Measurements from ENCODE around the gene KDM3A.

The KDM3A gene

GRCh38 chr2:86433137-86433536 lies 8.0 kb upstream of the KDM3A start:
- no peak for DNase-seq (ENCODE audit: low read depth)

- no peak for DNase-seq (ENCODE audit: low read depth)
Measured at GRCh38 chr2:86434290-86434689, 6.9 kb upstream of the KDM3A start.

GRCh38 chr2:86435531-86435930 lies 5.6 kb upstream of the KDM3A start:
- DNase-seq (ENCODE audit: low read depth) = no peak

DNA sequence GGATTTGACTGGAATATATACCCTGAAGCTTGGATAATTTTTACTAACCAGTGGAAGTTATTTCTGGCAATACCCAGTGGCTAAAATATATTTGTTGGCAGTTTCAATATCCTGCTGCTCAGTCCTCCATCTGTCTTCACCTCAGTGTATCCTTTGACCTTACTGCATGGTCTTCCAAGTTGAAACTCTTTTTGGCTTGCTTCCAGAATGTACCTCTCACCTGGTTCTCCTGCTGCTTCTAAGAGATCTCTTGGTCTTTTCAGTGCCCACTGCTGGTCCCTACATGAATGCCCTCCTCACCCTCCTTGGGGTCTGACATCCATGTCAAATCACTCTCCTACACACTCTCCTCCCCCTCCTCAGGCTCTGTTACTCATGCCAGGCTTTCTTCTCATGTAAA lies 4.8 kb upstream of the KDM3A start:
- no peak for DNase-seq (ENCODE audit: low read depth)

- no peak for DNase-seq (ENCODE audit: low read depth)
Measured at GRCh38 chr2:86439879-86440630, 1.1 kb upstream of the KDM3A start.

DNA sequence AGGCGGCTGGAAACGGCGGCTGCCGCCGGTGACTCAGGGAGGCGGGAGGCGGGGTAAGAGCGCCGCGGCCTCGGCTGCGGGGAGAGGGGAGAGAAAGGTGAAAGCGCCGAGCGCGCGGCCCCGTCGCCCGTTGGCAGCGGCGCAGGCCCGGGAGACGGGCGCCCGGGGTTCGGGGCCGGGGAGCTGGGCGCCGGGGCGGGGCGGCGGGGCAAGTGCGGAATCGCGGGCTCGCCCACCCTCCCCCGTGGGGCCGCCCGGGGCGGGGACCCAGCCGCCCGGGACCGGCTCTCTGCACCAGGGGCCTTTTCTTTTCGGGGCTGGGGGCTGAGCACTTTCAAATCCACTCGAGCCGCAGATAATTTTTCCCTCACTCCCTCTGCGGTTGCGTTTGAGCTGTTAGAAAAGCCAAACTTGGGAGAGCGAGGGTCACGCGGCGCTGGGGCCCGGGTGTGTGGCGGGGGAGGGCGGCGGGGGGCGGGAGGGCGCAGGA lies 266 bp downstream of the KDM3A start:
- no peak for DNase-seq (ENCODE audit: low read depth)

GRCh38 chr2:86441882-86442641 lies 891 bp downstream of the KDM3A start:
- DNase-seq (ENCODE audit: low read depth) = peak; percentile 69

DNA sequence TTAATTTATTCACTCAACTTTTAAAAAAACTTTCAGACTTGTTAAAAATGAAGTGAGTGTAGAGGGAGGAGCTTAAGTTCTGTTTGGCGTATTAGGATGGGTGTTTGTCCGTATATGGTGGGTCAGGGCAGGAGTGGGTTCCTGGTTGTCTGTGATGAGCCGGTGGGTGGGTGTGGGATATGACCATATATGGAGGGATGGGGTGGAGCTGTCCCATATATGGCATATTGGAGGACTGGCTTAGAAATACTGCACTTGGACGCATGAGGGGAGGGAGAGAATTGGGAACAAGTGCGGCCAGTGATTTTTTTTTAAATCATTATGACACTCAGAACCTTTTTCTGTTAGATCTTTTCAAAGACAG lies 1.5 kb downstream of the KDM3A start:
- DNase-seq (ENCODE audit: low read depth) = peak; percentile 89

DNA sequence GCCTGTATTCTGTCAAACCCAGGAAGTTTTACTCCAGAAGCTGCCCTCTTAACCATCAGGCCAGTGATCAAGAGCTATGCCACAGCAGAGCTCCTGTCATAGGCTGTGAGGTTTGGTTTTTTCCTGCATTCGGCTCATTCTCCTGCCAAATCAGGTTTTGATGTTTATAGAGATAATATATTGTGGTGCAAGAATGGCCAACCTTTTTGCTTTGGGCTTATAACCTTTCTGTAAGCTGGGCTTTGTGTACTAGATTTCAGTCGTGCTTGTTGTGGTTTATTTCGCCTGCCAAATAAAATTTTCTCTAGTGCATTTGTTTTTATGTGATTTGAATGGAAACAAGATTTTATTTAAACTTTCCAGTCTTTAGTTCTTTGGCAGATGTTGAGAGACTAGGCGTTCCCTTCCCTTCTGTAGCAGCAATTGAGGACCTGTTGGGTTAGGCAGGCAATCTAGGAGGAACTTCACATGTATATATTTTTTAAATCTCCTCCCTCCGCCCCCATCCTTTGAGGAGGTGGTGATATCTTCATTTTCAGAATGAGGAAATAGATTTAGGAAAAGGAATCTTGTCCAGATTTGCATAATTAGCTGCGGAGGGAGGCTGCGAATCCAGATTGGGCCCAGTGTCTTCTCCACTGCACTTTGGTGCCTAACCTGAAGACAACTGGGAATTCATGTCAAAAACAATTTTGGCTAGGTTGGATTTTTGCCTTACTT lies 2.6 kb downstream of the KDM3A start:
- no peak for DNase-seq (ENCODE audit: low read depth)

GRCh38 chr2:86445436-86445835 lies 4.3 kb downstream of the KDM3A start:
- DNase-seq (ENCODE audit: low read depth) = no peak

- peak; percentile 20 for DNase-seq (ENCODE audit: low read depth)
Measured at GRCh38 chr2:86446060-86446459, 4.9 kb downstream of the KDM3A start.

- peak; percentile 59 for DNase-seq (ENCODE audit: low read depth)
Measured at GRCh38 chr2:86453836-86454235, 12.7 kb downstream of the KDM3A start.

GRCh38 chr2:86454238-86454637 lies 13.1 kb downstream of the KDM3A start:
- no peak for DNase-seq (ENCODE audit: low read depth)

DNA sequence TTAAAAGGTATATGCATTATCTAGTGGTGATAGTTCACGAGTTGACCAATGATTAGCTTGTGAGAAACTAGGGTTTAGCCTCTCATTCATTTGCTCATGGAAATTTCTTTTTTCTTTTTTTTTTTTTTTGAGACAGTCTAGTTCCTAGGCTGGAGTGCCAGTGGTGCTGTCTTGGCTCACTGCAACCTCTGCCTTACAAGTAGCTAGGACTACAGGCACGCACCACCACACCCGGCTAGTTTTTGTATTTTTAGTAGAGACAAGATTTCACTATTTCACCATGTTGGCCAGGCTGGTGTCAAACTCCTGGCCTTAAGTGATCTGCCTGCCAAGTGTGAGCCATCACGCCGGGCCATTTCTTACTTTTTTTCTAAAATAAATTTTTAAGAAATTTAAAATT lies 14.0 kb downstream of the KDM3A start:
- no peak for DNase-seq (ENCODE audit: low read depth)

DNA sequence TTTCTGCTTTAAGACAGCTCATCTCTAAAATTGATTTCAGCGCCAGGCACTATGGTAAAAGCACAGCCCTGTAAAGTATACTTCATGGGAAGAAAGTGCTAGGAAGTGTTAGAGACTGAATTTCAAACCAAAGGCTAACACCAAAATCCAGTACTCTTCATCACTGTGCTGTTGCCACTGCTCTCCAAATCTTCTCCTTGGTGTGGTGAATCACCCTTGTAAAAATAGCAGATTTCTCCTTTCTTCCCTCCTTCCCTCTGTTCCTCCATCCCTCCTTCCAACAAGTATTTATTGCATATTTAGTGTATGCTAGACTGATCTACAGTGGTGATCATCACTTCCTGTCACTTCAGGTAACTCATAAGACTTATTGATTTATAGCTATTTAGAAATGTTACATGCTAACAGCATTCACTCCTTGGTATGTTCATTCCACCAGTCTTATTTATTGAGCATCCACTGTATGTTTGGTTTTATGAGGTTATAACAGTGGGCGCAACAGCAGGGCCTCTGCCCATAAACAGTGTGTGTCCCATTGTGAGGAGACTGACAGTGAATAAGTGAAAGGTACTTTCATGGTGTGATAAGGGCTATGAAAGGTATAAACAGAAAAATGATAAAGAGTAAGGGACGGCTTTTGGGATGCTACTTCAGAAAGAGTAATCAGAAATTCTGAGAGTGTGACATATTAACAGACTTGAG lies 20.0 kb downstream of the KDM3A start:
- DNase-seq (ENCODE audit: low read depth) = no peak

GRCh38 chr2:86464652-86465051 lies 23.5 kb downstream of the KDM3A start:
- no peak for DNase-seq (ENCODE audit: low read depth)

DNA sequence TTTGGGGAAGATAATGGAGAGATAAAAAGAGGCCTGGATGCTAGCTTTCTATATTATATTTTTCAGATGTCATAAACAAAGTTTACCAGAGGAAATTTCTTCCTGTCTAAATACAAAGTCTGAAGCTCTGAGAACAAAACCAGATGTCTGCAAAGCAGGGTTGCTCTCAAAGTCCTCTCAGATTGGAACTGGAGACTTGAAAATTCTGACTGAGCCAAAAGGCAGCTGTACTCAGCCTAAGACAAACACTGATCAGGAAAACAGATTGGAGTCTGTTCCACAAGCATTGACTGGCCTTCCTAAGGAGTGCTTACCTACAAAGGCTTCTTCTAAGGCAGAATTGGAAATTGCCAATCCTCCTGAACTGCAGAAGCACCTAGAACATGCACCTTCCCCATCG lies 25.1 kb downstream of the KDM3A start:
- no peak for DNase-seq (ENCODE audit: low read depth)

- no peak for DNase-seq (ENCODE audit: low read depth)
Measured at GRCh38 chr2:86468162-86469033, 27.2 kb downstream of the KDM3A start.

DNA sequence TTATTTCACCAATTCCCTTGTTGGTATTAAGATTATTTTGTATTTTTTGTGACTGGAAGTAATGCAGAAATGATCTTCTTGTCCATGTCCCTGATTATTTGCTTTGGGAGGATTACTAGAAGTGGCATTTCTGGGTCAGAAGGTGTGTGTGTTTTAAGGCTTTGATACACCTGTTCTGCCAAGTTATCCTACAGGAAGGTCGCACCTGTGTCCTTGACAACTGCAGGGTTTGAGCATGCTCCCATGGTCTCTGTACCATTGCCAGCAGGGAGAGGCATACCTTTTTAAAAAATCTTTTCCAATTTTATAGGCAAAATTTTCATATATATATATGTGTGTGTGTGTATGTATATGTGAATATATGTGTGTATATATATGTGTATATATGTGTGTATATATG lies 29.7 kb downstream of the KDM3A start:
- DNase-seq (ENCODE audit: low read depth) = no peak

DNA sequence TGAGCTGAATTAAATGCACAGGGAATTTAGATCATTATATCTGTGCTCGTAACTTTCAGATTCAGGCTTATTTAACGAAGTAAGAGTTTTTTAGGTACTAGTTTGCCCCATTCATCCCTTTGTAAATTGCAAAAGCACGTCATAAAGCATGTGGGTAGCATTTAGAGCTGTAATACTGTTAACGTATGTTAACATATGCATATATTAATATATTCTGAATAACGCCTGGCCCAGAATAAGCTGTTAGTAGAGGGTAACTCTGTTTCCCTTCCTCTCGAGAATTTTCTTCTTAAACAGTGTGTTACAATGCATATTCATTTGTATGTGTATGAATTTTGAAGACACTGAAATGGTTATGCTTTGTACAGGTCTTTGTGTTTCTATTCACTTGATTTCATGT lies 30.5 kb downstream of the KDM3A start:
- no peak for DNase-seq (ENCODE audit: low read depth)

GRCh38 chr2:86476092-86476491 lies 34.9 kb downstream of the KDM3A start:
- DNase-seq (ENCODE audit: low read depth) = peak; percentile 23
